Hepatocyte (in vitro differentiated cells): ENCODE measurements around the gene LCP1. TPM values are rescaled to one million over a fixed set of nuclear protein-coding genes. Genes with fewer than 3 reads are reported as not detected.

Experiments used
- DNase-seq: peaks from one replicate; pipeline ENCODE4 v3.0.0-alpha.2; 2016; ENCODE audit warnings: low spot score
- H2AFZ ChIP-seq: fragments of 200-600 bp; sonication (generic); 2 replicates; pipeline ENCODE4 v1.6.0; 2016; ENCODE audit warnings: antibody characterized with exemption, mild to moderate bottlenecking
- H3K27ac ChIP-seq: fragments of 200-600 bp; sonication (generic); 2 replicates; pipeline ENCODE4 v1.5.1; 2016; ENCODE audit warnings: mild to moderate bottlenecking
- H3K27me3 ChIP-seq: fragments of 200-600 bp; sonication (generic); 2 replicates; pipeline ENCODE4 v1.6.1; 2016
- H3K36me3 ChIP-seq: fragments of 200-600 bp; sonication (generic); replicated peaks from 2 replicates; pipeline ENCODE4 v1.5.1; 2016; ENCODE audit warnings: low read depth; ENCODE audit not compliant: insufficient read depth
- H3K4me1 ChIP-seq: fragments of 200-600 bp; sonication (generic); 2 replicates; pipeline ENCODE4 v1.5.1; 2016; ENCODE audit warnings: mild to moderate bottlenecking, moderate library complexity; ENCODE audit not compliant: insufficient read depth
- H3K4me2 ChIP-seq: fragments of 200-600 bp; sonication (generic); 2 replicates; pipeline ENCODE4 v1.6.0; 2016
- H3K4me3 ChIP-seq: fragments of 200-600 bp; sonication (generic); 2 replicates; pipeline ENCODE4 v1.5.1; 2016; ENCODE audit warnings: mild to moderate bottlenecking
- H3K79me2 ChIP-seq: fragments of 200-600 bp; sonication (generic); 2 replicates; pipeline ENCODE4 v1.6.0; 2017; ENCODE audit warnings: mild to moderate bottlenecking
- H3K9me2 ChIP-seq: fragments of 200-600 bp; sonication (generic); replicated peaks from 2 replicates; pipeline ENCODE4 v1.6.0; 2017; ENCODE audit warnings: mild to moderate bottlenecking; ENCODE audit not compliant: insufficient read depth
- H3K9me3 ChIP-seq: fragments of 200-600 bp; sonication (generic); 2 replicates; pipeline ENCODE4 v1.5.1; 2016; ENCODE audit warnings: low read depth, mild to moderate bottlenecking
- H4K20me1 ChIP-seq: fragments of 200-600 bp; sonication (generic); 2 replicates; pipeline ENCODE4 v1.6.0; 2016; ENCODE audit warnings: mild to moderate bottlenecking; ENCODE audit not compliant: insufficient read depth, poor library complexity, severe bottlenecking
- CTCF ChIP-seq: fragments of 200-600 bp; sonication (generic); IDR thresholded peaks from 2 replicates; pipeline ENCODE4 v1.5.1; 2016; ENCODE audit warnings: antibody characterized with exemption, mild to moderate bottlenecking; ENCODE audit not compliant: poor library complexity
- EZH2 ChIP-seq: fragments of 200-600 bp; sonication (generic); IDR thresholded peaks from 2 replicates; pipeline ENCODE4 v1.6.1; 2016; ENCODE audit warnings: antibody characterized with exemption, mild to moderate bottlenecking, borderline replicate concordance
- EZH2phosphoT487 ChIP-seq: fragments of 200-600 bp; sonication (generic); IDR thresholded peaks from one replicate; pipeline ENCODE4 v1.6.1; 2018; ENCODE audit warnings: antibody characterized with exemption, mild to moderate bottlenecking, low read depth, moderate library complexity; ENCODE audit not compliant: unreplicated experiment, severe bottlenecking
- WGBS: methylation state at CpG from one replicate; pipeline ENCODE4 v1.1.6; 2016; ENCODE audit warnings: low lambda C conversion rate; ENCODE audit errors: missing lambda C conversion rate; 5-methylcytosine and 5-hydroxymethylcytosine counted together
- polyA plus RNA-seq: library from polyadenylated mRNA; unstranded; fragments of >200 nt; fragmentation: Nextera tagmentation; extraction: Ambion mirVana; gene quantifications from 2 replicates; pipeline ENCODE4 v1.2.1, GENCODE V29; 2016
- total RNA-seq: library from RNA; depleted of rRNA; stranded (reverse); fragments of >200 nt; gene quantifications from 2 replicates; pipeline ENCODE4 v1.2.3, GENCODE V29; 2014

LCP1 gene
- total and polyA plus RNA-seq, 2 experiments from 2014 or later, result 18.9 to 30.6 TPM

- H3K79me2 ChIP-seq, result no peaks in the 10 kb centered on the region
- H4K20me1 ChIP-seq, result no peaks in the 10 kb centered on the region
Measured at GRCh38 chr13:46158222-46158621, 23.8 kb downstream of the LCP1 start.

GRCh38 chr13:46154136-46154801 lies 27.7 kb downstream of the LCP1 start:
- H4K20me1 ChIP-seq, result no peaks in the 10 kb centered on the region
- H2AFZ ChIP-seq, result no peak overlapping the region
- H3K9me3 ChIP-seq, result no peaks in the 10 kb centered on the region
- WGBS, result 70% methylated on average over 7 of the region's 7 CpGs
- no peaks in the 10 kb centered on the region for H3K9me2 ChIP-seq
- no peaks in the 10 kb centered on the region for H3K36me3 ChIP-seq
- H3K79me2 ChIP-seq, result no peaks in the 10 kb centered on the region
- no peak overlapping the region for H3K27ac ChIP-seq
- no peak overlapping the region for H3K4me2 ChIP-seq
- no peak for DNase-seq
- no peaks in the 10 kb centered on the region for H3K27me3 ChIP-seq
- H3K4me1 ChIP-seq, result no peaks in the 10 kb centered on the region
- H3K4me3 ChIP-seq, result no peak overlapping the region
- TF ChIP-seq EZH2, result no peak
- TF ChIP-seq CTCF, result no peak
- no peak for TF ChIP-seq EZH2phosphoT487

More at GRCh38 chr13:46158222-46158621, 23.8 kb downstream of the LCP1 start:
- Histone ChIP-seq H3K36me3 (no peaks in the 10 kb centered on the region), H2AFZ (no peak overlapping the region), H3K9me3 (no peaks in the 10 kb centered on the region), H3K27ac (no peak overlapping the region), H3K9me2 (no peaks in the 10 kb centered on the region), H3K4me3 (no peak overlapping the region), H3K4me1 (no peaks in the 10 kb centered on the region), H3K4me2 (no peak overlapping the region), H3K27me3 (no peaks in the 10 kb centered on the region)
- WGBS, result 88% methylated on average over 2 of the region's 2 CpGs
- no peak for DNase-seq
- TF ChIP-seq EZH2phosphoT487, result no peak
- TF ChIP-seq EZH2, result no peak
- TF ChIP-seq CTCF, result no peak

GRCh38 chr13:46152627-46153328 lies 29.2 kb downstream of the LCP1 start:
- Histone ChIP-seq H2AFZ (no peak overlapping the region), H3K4me2 (no peak overlapping the region), H3K27me3 (no peaks in the 10 kb centered on the region), H3K36me3 (no peaks in the 10 kb centered on the region), H3K9me2 (no peaks in the 10 kb centered on the region), H3K9me3 (no peaks in the 10 kb centered on the region), H3K4me1 (no peaks in the 10 kb centered on the region), H4K20me1 (no peaks in the 10 kb centered on the region), H3K27ac (no peak overlapping the region), H3K4me3 (no peak overlapping the region), H3K79me2 (no peaks in the 10 kb centered on the region)
- DNase-seq, result no peak
- WGBS, result 81% methylated on average over 6 of the region's 6 CpGs
- TF ChIP-seq EZH2 (no peak), EZH2phosphoT487 (no peak), CTCF (no peak)
